DND-41 (cell line): ENCODE results near the gene OTOGL.

Experiments used
- ATAC-seq: fragments of 200-7000 bp; cut with Tn5 transposase; 3 replicates; pipeline ENCODE4 v1.9.1; 2021; ENCODE audit warnings: low read depth; ENCODE audit not compliant: insufficient read depth
- DNase-seq: peaks from one replicate; pipeline ENCODE4 v3.0.0-alpha.2; 2020
- H2AFZ ChIP-seq: 2 replicates; pipeline ENCODE4 v1.6.0; 2012; ENCODE audit warnings: low read depth, low read length
- H3K27ac ChIP-seq: 2 replicates; pipeline ENCODE4 v1.5.1; 2012; ENCODE audit warnings: low read length, inconsistent platforms
- H3K27me3 ChIP-seq: fragments of 200-600 bp; sonication (generic); 2 replicates; pipeline ENCODE4 v1.6.0; 2012; ENCODE audit warnings: low read length, mild to moderate bottlenecking, inconsistent platforms; ENCODE audit not compliant: insufficient read depth, poor library complexity
- H3K36me3 ChIP-seq: 2 replicates; pipeline ENCODE4 v1.5.1; 2012; ENCODE audit warnings: low read length, inconsistent platforms; ENCODE audit not compliant: insufficient read depth
- H3K4me1 ChIP-seq: 2 replicates; pipeline ENCODE4 v1.5.1; 2012; ENCODE audit warnings: mild to moderate bottlenecking, low read length; ENCODE audit not compliant: insufficient read depth
- H3K4me2 ChIP-seq: 2 replicates; pipeline ENCODE4 v1.6.0; 2012; ENCODE audit warnings: mild to moderate bottlenecking, moderate library complexity, low read length, inconsistent platforms; ENCODE audit not compliant: insufficient read depth
- H3K4me3 ChIP-seq, 2 experiments: fragments of 200-600 bp in 1 of 2; shearing (Covaris generic) in 1 of 2; 2 replicates each; pipeline ENCODE4 v1.5.1; 2012 to 2016; ENCODE audit warnings: inconsistent platforms in 2 of 2, low read length in 2 of 2, mild to moderate bottlenecking in 2 of 2, low read depth in 1 of 2, moderate library complexity in 1 of 2
- H3K79me2 ChIP-seq: 2 replicates; pipeline ENCODE4 v1.6.0; 2012; ENCODE audit warnings: low read length, inconsistent platforms; ENCODE audit not compliant: insufficient read depth
- H3K9ac ChIP-seq: 2 replicates; pipeline ENCODE4 v1.6.0; 2012; ENCODE audit warnings: low read depth, mild to moderate bottlenecking, inconsistent platforms, low read length, moderate library complexity
- H3K9me3 ChIP-seq: 2 replicates; pipeline ENCODE4 v1.5.1; 2012; ENCODE audit warnings: low read length, moderate library complexity, mild to moderate bottlenecking, inconsistent platforms; ENCODE audit not compliant: insufficient read depth, severe bottlenecking
- H4K20me1 ChIP-seq: 2 replicates; pipeline ENCODE4 v1.6.0; 2012; ENCODE audit warnings: low read length; ENCODE audit not compliant: insufficient read depth
- CTCF ChIP-seq: IDR thresholded peaks from 2 replicates; pipeline ENCODE4 v1.5.1; 2012; ENCODE audit warnings: borderline replicate concordance, low read length, moderate library complexity, mild to moderate bottlenecking; ENCODE audit not compliant: poor library complexity, severe bottlenecking; ENCODE audit errors: extremely low read depth
- EZH2 ChIP-seq: IDR thresholded peaks from 3 replicates; pipeline ENCODE4 v1.6.1; 2012; ENCODE audit warnings: borderline replicate concordance, low read depth, mild to moderate bottlenecking, moderate library complexity, low read length, inconsistent platforms; ENCODE audit not compliant: severe bottlenecking

OTOGL gene

GRCh38 chr12:80101126-80101525, 1.8 kb downstream of the OTOGL start:
- no peaks in the 10 kb centered on the region for H3K27me3 ChIP-seq
- no peaks in the 10 kb centered on the region for H3K36me3 ChIP-seq
- DNase-seq (no peak), ATAC-seq (no peak)
- H3K4me3 ChIP-seq, result no peak overlapping the region
- no peak overlapping the region for H3K4me2 ChIP-seq
- no peak overlapping the region for H2AFZ ChIP-seq
- no peaks in the 10 kb centered on the region for H3K9me3 ChIP-seq
- no peak for TF ChIP-seq EZH2
- no peak for TF ChIP-seq CTCF
- no peaks in the 10 kb centered on the region for H3K79me2 ChIP-seq
- H3K9ac ChIP-seq, result no peak overlapping the region
- no peaks in the 10 kb centered on the region for H4K20me1 ChIP-seq
- no peaks in the 10 kb centered on the region for H3K4me1 ChIP-seq
- H3K27ac ChIP-seq, result no peak overlapping the region

DNA sequence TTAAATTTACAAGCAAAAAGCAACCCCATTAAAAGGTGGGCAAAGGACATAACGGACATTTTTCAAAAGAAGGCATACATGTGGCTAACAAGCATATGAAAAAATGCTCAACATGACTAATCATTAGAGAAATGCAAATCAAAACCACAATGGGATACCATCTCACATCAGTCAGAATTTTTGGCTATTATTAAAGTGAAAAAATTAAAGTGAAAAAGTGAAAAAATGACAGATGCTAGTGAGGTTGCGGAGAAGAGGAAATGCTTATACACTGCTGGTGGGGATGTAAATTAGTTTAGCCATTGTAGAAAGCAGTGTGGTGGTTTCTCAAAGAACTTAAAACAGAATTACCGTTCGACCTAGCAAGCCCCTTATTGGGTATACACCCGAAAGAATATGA, 7.9 kb downstream of the OTOGL start:
- TF ChIP-seq CTCF (no peak), EZH2 (no peak)
- H3K9ac ChIP-seq, result no peak overlapping the region
- ATAC-seq (no peak), DNase-seq (no peak)
- H2AFZ ChIP-seq, result no peak overlapping the region
- H3K27ac ChIP-seq, result no peak overlapping the region
- H3K4me1 ChIP-seq, result no peaks in the 10 kb centered on the region
- no peaks in the 10 kb centered on the region for H3K36me3 ChIP-seq
- no peak overlapping the region for H3K4me3 ChIP-seq
- H4K20me1 ChIP-seq, result no peaks in the 10 kb centered on the region
- no peak overlapping the region for H3K4me2 ChIP-seq
- H3K79me2 ChIP-seq, result no peaks in the 10 kb centered on the region
- no peaks in the 10 kb centered on the region for H3K27me3 ChIP-seq
- H3K9me3 ChIP-seq, result no peaks in the 10 kb centered on the region

DNA sequence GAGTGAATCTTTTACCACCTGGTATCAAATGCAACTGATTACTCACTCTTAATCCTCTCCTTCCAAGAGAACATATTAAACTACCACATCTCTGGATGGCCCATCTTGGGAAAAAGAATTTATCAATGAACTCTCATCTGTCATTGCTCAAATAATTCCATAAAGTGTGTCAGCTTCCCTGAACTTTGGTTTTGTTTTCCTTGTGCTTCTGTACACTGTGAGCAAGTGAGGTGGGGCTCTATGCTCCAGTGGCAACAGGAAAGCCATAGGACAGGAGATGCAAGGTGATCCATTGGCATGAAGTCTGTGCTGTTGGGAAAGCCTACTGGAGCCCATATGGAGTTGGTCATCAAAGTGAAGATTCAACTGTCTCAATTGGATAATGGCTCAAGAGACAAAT, 17.4 kb downstream of the OTOGL start:
- no peaks in the 10 kb centered on the region for H4K20me1 ChIP-seq
- H3K27ac ChIP-seq, result no peak overlapping the region
- no peaks in the 10 kb centered on the region for H3K9me3 ChIP-seq
- no peak overlapping the region for H2AFZ ChIP-seq
- no peak overlapping the region for H3K4me3 ChIP-seq
- H3K79me2 ChIP-seq, result no peaks in the 10 kb centered on the region
- no peaks in the 10 kb centered on the region for H3K27me3 ChIP-seq
- no peak overlapping the region for H3K9ac ChIP-seq
- DNase-seq (no peak), ATAC-seq (no peak)
- no peaks in the 10 kb centered on the region for H3K4me1 ChIP-seq
- H3K36me3 ChIP-seq, result no peaks in the 10 kb centered on the region
- H3K4me2 ChIP-seq, result no peak overlapping the region
- TF ChIP-seq CTCF (no peak), EZH2 (no peak)

DNA sequence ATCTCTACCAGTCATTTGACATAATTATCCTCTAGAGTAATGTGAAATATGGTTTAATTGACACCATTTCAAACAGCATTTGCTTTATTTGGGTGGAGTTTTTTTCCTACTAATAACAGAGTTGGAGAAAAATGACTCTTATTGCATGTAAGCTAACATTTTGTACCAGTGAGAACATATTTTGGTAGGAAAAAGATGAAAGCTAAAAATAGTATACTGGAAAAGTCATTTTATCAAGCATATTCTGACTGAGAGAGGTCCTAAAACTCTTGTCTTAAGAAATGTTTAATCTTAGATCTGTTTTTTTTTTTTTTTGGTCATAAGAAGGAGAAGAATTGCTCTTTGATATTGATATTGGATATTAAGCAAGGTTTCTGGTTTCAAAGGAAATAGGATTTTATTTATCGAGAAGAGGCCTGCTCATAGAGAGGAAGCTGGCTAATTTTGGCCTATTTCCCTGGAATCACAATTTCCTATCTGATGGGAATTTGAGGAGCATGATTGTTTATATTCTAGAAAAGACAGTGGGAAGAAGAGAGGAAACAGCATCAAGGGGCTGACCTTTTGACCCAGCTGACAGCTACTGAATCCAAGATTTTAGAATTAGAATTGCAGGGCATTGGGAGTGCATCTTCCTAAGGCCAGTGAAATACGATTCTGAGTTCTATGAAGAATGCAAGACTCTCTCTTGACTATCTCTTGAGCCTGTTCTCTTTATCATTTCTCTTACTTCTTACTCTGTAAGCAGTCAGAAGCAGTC, 19.4 kb downstream of the OTOGL start:
- Histone ChIP-seq H2AFZ (no peak overlapping the region), H3K27me3 (no peaks in the 10 kb centered on the region), H3K4me2 (no peak overlapping the region), H3K79me2 (no peaks in the 10 kb centered on the region), H4K20me1 (no peaks in the 10 kb centered on the region), H3K27ac (no peak overlapping the region), H3K4me3 (no peak overlapping the region), H3K9ac (no peak overlapping the region), H3K9me3 (no peaks in the 10 kb centered on the region), H3K36me3 (no peaks in the 10 kb centered on the region), H3K4me1 (no peaks in the 10 kb centered on the region)
- no peak for DNase-seq
- TF ChIP-seq CTCF, result no peak
- TF ChIP-seq EZH2, result no peak
- ATAC-seq, result no peak
